Measurements from ENCODE around the gene COX8C.
"Not testable (repeated sequence)": the region's sequence is repeated elsewhere in the genome, so short reads cannot be mapped to it uniquely, and the experiment has no call there.

- TF ChIP-seq, protein P1, sequence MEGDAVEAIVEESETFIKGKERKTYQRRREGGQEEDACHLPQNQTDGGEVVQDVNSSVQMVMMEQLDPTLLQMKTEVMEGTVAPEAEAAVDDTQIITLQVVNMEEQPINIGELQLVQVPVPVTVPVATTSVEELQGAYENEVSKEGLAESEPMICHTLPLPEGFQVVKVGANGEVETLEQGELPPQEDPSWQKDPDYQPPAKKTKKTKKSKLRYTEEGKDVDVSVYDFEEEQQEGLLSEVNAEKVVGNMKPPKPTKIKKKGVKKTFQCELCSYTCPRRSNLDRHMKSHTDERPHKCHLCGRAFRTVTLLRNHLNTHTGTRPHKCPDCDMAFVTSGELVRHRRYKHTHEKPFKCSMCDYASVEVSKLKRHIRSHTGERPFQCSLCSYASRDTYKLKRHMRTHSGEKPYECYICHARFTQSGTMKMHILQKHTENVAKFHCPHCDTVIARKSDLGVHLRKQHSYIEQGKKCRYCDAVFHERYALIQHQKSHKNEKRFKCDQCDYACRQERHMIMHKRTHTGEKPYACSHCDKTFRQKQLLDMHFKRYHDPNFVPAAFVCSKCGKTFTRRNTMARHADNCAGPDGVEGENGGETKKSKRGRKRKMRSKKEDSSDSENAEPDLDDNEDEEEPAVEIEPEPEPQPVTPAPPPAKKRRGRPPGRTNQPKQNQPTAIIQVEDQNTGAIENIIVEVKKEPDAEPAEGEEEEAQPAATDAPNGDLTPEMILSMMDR (conservative IDR thresholded peaks at IDR 0.05 in 1 of 2, IDR thresholded peaks at IDR 0.05 in 1 of 2; ENCODE audit: extremely low read depth in 1 of 2, insufficient read depth in 1 of 2, low read depth in 1 of 2, low read length in 2 of 2) = not testable (repeated sequence)
- TF ChIP-seq EZH2 (IDR thresholded peaks at IDR 0.05; ENCODE audit: borderline replicate concordance, low read length) = not testable (repeated sequence)
Measured at GRCh38 chr14:93354873-93355272, 7.9 kb downstream of the COX8C start.

Measured in mammary epithelial cell (primary cell).